B cell (primary cell): Measurements from ENCODE around the gene CRYGB. TPM values are rescaled to one million over a fixed set of nuclear protein-coding genes. Genes with fewer than 3 reads are reported as not detected.

Source experiments
- ATAC-seq: fragments of 200-7000 bp; cut with Tn5 transposase; one replicate; pipeline ENCODE4 v1.10.0; 2021; ENCODE audit warnings: low read depth, mild to moderate bottlenecking, moderate number of reproducible peaks, moderate library complexity
- CTCF ChIA-PET: fragments of 350-600 bp; sonication (Branson Sonifier 250); formaldehyde crosslinking; loops from one replicate; lab custom pipeline; 2021; ENCODE audit warnings: antibody characterized with exemption, inconsistent platforms; lab: Charles Lee
- POLR2A ChIA-PET: fragments of 350-600 bp; sonication (Branson Sonifier 250); formaldehyde crosslinking; loops from one replicate; lab custom pipeline; 2021; ENCODE audit warnings: antibody characterized with exemption; lab: Charles Lee
- DNase-seq: peaks from one replicate; pipeline ENCODE4 v3.0.0; 2013
- H2AFZ ChIP-seq: 2 replicates; pipeline ENCODE4 v1.6.1; 2012; ENCODE audit warnings: mild to moderate bottlenecking, low read depth, low read length; ENCODE audit not compliant: insufficient read depth, poor library complexity, severe bottlenecking
- H3K27ac ChIP-seq, 2 donors: 1 replicate in 1 of 2; 2 replicates in 1 of 2; pipeline ENCODE4 v1.5.1; 2012 to 2013; ENCODE audit warnings: low read length in 2 of 2, mild to moderate bottlenecking in 2 of 2, moderate library complexity in 1 of 2
- H3K27me3 ChIP-seq, 4 experiments: fragments of 200-600 bp in 1 of 4; sonication (generic) in 1 of 4; replicated peaks in 1 of 4; 1 replicate in 2 of 4; 2 replicates in 2 of 4; pipeline versions ENCODE4 v1.6.1 to v1.7.0; 2013 to 2016; ENCODE audit warnings: low read length in 3 of 4, mild to moderate bottlenecking in 2 of 4, mixed read lengths in 1 of 4, moderate library complexity in 1 of 4; ENCODE audit not compliant: insufficient read depth in 4 of 4, control insufficient read depth in 3 of 4; ENCODE audit errors: control extremely low read depth in 1 of 4
- H3K36me3 ChIP-seq, 2 experiments: replicated peaks in 1 of 2; 1 replicate in 1 of 2; 2 replicates in 1 of 2; pipeline versions ENCODE4 v1.6.1 to v1.7.1; 2013; ENCODE audit warnings: low read length in 1 of 2; ENCODE audit not compliant: insufficient read depth in 2 of 2, control insufficient read depth in 1 of 2; ENCODE audit errors: control extremely low read depth in 1 of 2, extremely low read depth in 1 of 2
- H3K4me1 ChIP-seq, 2 donors: fragments of 200-600 bp in 1 of 2; sonication (generic) in 1 of 2; 1 replicate in 1 of 2; 2 replicates in 1 of 2; pipeline versions ENCODE4 v1.5.1 to v1.6.1; 2013 to 2017; ENCODE audit warnings: low read length in 2 of 2; ENCODE audit not compliant: control insufficient read depth in 2 of 2, insufficient read depth in 2 of 2
- H3K4me2 ChIP-seq: replicated peaks from 2 replicates; pipeline ENCODE3; 2012; ENCODE audit warnings: mild to moderate bottlenecking, low read depth, low read length; ENCODE audit not compliant: poor library complexity, severe bottlenecking
- H3K4me3 ChIP-seq, 5 experiments: fragments of 200-600 bp in 1 of 5; sonication (generic) in 1 of 5; 1 replicate in 3 of 5; 2 replicates in 2 of 5; pipeline versions ENCODE4 v1.5.1 to v1.7.0; 2011 to 2016; ENCODE audit warnings: low read length in 4 of 5, mild to moderate bottlenecking in 4 of 5, low read depth in 2 of 5, control low read depth in 1 of 5, moderate library complexity in 1 of 5; ENCODE audit not compliant: insufficient read depth in 1 of 5; ENCODE audit errors: control extremely low read depth in 1 of 5, extremely low read depth in 1 of 5
- H3K79me2 ChIP-seq: fragments of 200-600 bp; sonication (generic); one replicate; pipeline ENCODE4 v1.6.0; 2016; ENCODE audit warnings: low read length; ENCODE audit not compliant: control insufficient read depth, insufficient read depth
- H3K9ac ChIP-seq: fragments of 200-600 bp; sonication (generic); 2 replicates; pipeline ENCODE4 v1.6.1; 2017; ENCODE audit warnings: mild to moderate bottlenecking, low read length, moderate library complexity
- H3K9me3 ChIP-seq, 3 donors: one replicate each; pipeline versions ENCODE4 v1.6.1 to v1.7.1; 2013; ENCODE audit warnings: low read length in 2 of 3; ENCODE audit not compliant: control insufficient read depth in 2 of 3, insufficient read depth in 1 of 3; ENCODE audit errors: control extremely low read depth in 1 of 3
- H4K20me1 ChIP-seq: 2 replicates; pipeline ENCODE4 v1.6.0; 2012; ENCODE audit warnings: mild to moderate bottlenecking, low read length; ENCODE audit not compliant: insufficient read depth, control insufficient read depth, poor library complexity, severe bottlenecking
- H3K27ac Mint-ChIP-seq: one replicate; pipeline ENCODE4 v1.8.0; 2021; ENCODE audit warnings: mixed read lengths
- H3K27me3 Mint-ChIP-seq: one replicate; pipeline ENCODE4 v1.8.0; 2021; ENCODE audit warnings: mixed read lengths
- H3K4me1 Mint-ChIP-seq: one replicate; pipeline ENCODE4 v1.8.0; 2021; ENCODE audit warnings: mixed read lengths
- H3K4me3 Mint-ChIP-seq: one replicate; pipeline ENCODE4 v1.8.0; 2021; ENCODE audit warnings: mixed read lengths
- H3K9me3 Mint-ChIP-seq: one replicate; pipeline ENCODE4 v1.8.0; 2022; ENCODE audit warnings: mixed read lengths; ENCODE audit not compliant: insufficient read depth
- EZH2 ChIP-seq: IDR thresholded peaks from 2 replicates; pipeline ENCODE4 v1.6.1; 2012; ENCODE audit warnings: borderline replicate concordance, low read depth, mild to moderate bottlenecking, moderate library complexity, low read length; ENCODE audit not compliant: insufficient read depth, poor library complexity, severe bottlenecking
- WGBS: methylation state at CpG from one replicate; pipeline ENCODE4 v1.1.5; 2013; ENCODE audit warnings: missing lambda C conversion rate; ENCODE audit not compliant: insufficient coverage; 5-methylcytosine and 5-hydroxymethylcytosine counted together
- intact Hi-C: fragments of 100-400 bp; cut with micrococcal nuclease; formaldehyde crosslinking; loops from one replicate; pipeline ENCODE4 v1.10.0; 2022
- polyA plus RNA-seq: library from polyadenylated mRNA; depleted of rRNA; stranded (reverse); fragments of >200 nt; gene quantifications from 2 replicates; pipeline ENCODE4 v1.2.3, GENCODE V29; 2012
- total RNA-seq, 2 donors: library from RNA; stranded (reverse); fragments of 120-200 nt in 1 of 2; gene quantifications; 1 replicate in 1 of 2; 2 replicates in 1 of 2; pipeline versions ENCODE4 v1.2.3 to v1.2.4, GENCODE V29; 2013 to 2022
- TF ChIP-seq, protein P1 (sequence below): fragments of 200-600 bp; IDR thresholded peaks from one replicate; pipeline ENCODE4 v1.8.0; 2022; ENCODE audit warnings: antibody characterized with exemption, mild to moderate bottlenecking

CRYGB gene
- total and polyA plus RNA-seq, 2 donors (not counting 1 experiment from before 2014, with no cell fraction given), result not detected

DNA sequence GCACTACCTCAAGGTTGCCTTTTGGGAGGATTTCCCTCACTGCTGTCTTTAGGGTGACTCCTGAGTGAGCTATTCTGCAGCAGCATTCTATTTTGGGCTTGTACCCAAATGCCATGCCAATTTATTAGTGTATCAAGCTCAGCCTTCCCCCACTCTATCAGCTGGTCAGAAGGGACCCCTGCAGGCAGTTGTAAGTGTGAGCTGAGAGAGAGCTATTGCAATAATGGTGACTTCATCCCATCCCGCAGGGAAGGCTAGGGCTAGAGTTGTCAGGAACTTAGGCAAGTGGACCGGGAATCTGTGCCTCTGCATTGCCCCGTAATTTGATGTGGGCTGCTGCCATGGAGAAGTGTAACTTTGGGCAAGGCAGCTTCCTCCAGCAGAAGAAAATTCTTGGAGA, 1.8 kb upstream of the CRYGB start:
- Mint-ChIP-seq H3K27ac (no peak overlapping the region), H3K4me3 (no peak overlapping the region), H3K9me3 (peaks cover 6% of the 10 kb centered on the region), H3K27me3 (peaks cover 14% of the 10 kb centered on the region), H3K4me1 (no peaks in the 10 kb centered on the region)
- ChIA-PET POLR2A (no interaction called here), CTCF (no interaction called here)
- ATAC-seq (no peak), DNase-seq (no peak)
- Histone ChIP-seq H3K9ac (no peak overlapping the region), H3K27me3 (no peaks in the 10 kb centered on the region), H3K4me3 (no peak overlapping the region), H3K36me3 (no peaks in the 10 kb centered on the region), H2AFZ (no peak overlapping the region), H3K79me2 (no peaks in the 10 kb centered on the region), H3K4me2 (no peak overlapping the region), H4K20me1 (no peaks in the 10 kb centered on the region), H3K27ac (no peak overlapping the region), H3K9me3 (no peaks in the 10 kb centered on the region), H3K4me1 (no peaks in the 10 kb centered on the region)
- WGBS, result 96% methylated on average over 3 of the region's 3 CpGs
- intact Hi-C loops, result no loop called here
- TF ChIP-seq EZH2, result no peak
- TF ChIP-seq, protein P1, sequence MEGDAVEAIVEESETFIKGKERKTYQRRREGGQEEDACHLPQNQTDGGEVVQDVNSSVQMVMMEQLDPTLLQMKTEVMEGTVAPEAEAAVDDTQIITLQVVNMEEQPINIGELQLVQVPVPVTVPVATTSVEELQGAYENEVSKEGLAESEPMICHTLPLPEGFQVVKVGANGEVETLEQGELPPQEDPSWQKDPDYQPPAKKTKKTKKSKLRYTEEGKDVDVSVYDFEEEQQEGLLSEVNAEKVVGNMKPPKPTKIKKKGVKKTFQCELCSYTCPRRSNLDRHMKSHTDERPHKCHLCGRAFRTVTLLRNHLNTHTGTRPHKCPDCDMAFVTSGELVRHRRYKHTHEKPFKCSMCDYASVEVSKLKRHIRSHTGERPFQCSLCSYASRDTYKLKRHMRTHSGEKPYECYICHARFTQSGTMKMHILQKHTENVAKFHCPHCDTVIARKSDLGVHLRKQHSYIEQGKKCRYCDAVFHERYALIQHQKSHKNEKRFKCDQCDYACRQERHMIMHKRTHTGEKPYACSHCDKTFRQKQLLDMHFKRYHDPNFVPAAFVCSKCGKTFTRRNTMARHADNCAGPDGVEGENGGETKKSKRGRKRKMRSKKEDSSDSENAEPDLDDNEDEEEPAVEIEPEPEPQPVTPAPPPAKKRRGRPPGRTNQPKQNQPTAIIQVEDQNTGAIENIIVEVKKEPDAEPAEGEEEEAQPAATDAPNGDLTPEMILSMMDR, result no peak

DNA sequence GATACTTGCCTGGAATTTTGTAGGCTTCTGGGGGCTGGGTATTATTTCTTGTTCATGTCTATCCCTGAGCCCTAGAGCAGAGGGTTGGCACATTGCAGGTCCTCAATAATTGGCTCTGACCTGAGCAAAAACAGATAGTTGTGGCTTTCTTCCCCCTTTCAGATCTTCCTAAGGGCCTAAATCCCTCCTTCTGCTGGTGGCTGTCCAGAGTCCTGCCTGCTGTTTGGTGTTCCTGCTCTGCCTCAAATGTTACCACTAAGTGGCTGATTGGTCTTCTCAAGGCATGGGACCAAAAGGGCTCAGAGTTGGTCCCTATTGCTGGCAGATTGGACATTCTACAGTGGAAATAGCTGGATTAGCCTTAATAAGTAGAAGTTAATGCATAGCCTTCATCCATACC, 1.1 kb upstream of the CRYGB start:
- H3K36me3 ChIP-seq, result no peaks in the 10 kb centered on the region
- Mint-ChIP-seq H3K27me3 (peaks cover 14% of the 10 kb centered on the region), H3K4me3 (no peak overlapping the region), H3K9me3 (peaks cover 5% of the 10 kb centered on the region), H3K4me1 (no peaks in the 10 kb centered on the region), H3K27ac (no peak overlapping the region)
- TF ChIP-seq, protein P1, result no peak
- no peak for TF ChIP-seq EZH2
- H3K9ac ChIP-seq, result no peak overlapping the region
- DNase-seq (no peak), ATAC-seq (no peak)
- no peaks in the 10 kb centered on the region for H3K79me2 ChIP-seq
- H3K4me3 ChIP-seq, result no peak overlapping the region
- H4K20me1 ChIP-seq, result no peaks in the 10 kb centered on the region
- ChIA-PET CTCF (no interaction called here), POLR2A (no interaction called here)
- intact Hi-C loops, result no loop called here
- no peak overlapping the region for H3K27ac ChIP-seq
- H3K9me3 ChIP-seq, result no peaks in the 10 kb centered on the region
- H3K27me3 ChIP-seq, result no peaks in the 10 kb centered on the region
- H2AFZ ChIP-seq, result no peak overlapping the region
- no peaks in the 10 kb centered on the region for H3K4me1 ChIP-seq
- H3K4me2 ChIP-seq, result no peak overlapping the region
